Osteocyte (in vitro differentiated cells): ENCODE data around the gene DENND1A. TPM values are rescaled to one million over a fixed set of nuclear protein-coding genes. Genes with fewer than 3 reads are reported as not detected.

Experiments
- DNase-seq: peaks from one replicate; pipeline ENCODE4 v3.0.0; 2021; ENCODE audit warnings: mixed read lengths; ENCODE audit not compliant: unreplicated experiment; ENCODE audit errors: extremely low spot score
- H3K27ac Mint-ChIP-seq: one replicate; pipeline ENCODE4 v1.8.0; 2021; ENCODE audit warnings: mild to moderate bottlenecking, mixed read lengths; ENCODE audit not compliant: unreplicated experiment
- H3K27me3 Mint-ChIP-seq: one replicate; pipeline ENCODE4 v1.8.0; 2021; ENCODE audit warnings: mixed read lengths; ENCODE audit not compliant: unreplicated experiment
- H3K36me3 Mint-ChIP-seq: one replicate; pipeline ENCODE4 v1.8.0; 2021; ENCODE audit warnings: mixed read lengths; ENCODE audit not compliant: unreplicated experiment
- H3K4me1 Mint-ChIP-seq: one replicate; pipeline ENCODE4 v1.8.0; 2021; ENCODE audit warnings: mixed read lengths; ENCODE audit not compliant: unreplicated experiment
- H3K4me3 Mint-ChIP-seq: one replicate; pipeline ENCODE4 v1.8.0; 2021; ENCODE audit warnings: mild to moderate bottlenecking, moderate library complexity, mixed read lengths; ENCODE audit not compliant: unreplicated experiment
- H3K9me3 Mint-ChIP-seq: one replicate; pipeline ENCODE4 v1.8.0; 2021; ENCODE audit warnings: mixed read lengths; ENCODE audit not compliant: unreplicated experiment
- total RNA-seq: library from RNA; stranded (reverse); gene quantifications from 2 replicates; pipeline ENCODE4 v1.2.1, GENCODE V29; 2021
- TF ChIP-seq, protein P1 (sequence below): fragments of 200-600 bp; sonication (generic); IDR thresholded peaks from 2 replicates; pipeline ENCODE4 v1.5.0; 2021; ENCODE audit warnings: antibody characterized with exemption, mild to moderate bottlenecking, moderate library complexity

Gene DENND1A
- total RNA-seq, 1 donor from 2014 or later: 19.8 TPM

DNA sequence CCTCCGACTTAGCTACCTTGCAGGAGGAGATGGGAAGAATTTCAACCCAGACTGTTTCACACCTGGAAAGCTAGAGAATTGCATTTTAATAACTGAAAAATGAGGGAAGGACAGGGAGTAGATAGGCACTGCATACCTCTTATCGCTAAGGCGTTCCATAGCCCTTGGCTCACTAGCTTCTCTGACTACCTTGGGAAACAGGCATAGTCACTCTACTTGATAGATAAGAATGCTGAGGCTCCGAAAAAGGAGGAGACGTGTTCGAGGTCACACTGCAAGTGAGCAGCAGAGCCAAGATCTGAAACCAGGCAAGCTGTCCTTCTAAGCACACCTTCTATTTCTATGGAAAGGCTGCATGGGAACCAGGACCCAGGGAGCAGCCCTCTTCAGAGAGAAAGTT lies 405.1 kb downstream of the DENND1A start:
- Mint-ChIP-seq H3K27me3 (no peaks in the 10 kb centered on the region), H3K36me3 (peaks cover 6% of the 10 kb centered on the region), H3K27ac (no peak overlapping the region), H3K4me3 (no peak overlapping the region), H3K9me3 (peaks cover 7% of the 10 kb centered on the region), H3K4me1 (no peaks in the 10 kb centered on the region)
- no peak for DNase-seq
- TF ChIP-seq, protein P1, sequence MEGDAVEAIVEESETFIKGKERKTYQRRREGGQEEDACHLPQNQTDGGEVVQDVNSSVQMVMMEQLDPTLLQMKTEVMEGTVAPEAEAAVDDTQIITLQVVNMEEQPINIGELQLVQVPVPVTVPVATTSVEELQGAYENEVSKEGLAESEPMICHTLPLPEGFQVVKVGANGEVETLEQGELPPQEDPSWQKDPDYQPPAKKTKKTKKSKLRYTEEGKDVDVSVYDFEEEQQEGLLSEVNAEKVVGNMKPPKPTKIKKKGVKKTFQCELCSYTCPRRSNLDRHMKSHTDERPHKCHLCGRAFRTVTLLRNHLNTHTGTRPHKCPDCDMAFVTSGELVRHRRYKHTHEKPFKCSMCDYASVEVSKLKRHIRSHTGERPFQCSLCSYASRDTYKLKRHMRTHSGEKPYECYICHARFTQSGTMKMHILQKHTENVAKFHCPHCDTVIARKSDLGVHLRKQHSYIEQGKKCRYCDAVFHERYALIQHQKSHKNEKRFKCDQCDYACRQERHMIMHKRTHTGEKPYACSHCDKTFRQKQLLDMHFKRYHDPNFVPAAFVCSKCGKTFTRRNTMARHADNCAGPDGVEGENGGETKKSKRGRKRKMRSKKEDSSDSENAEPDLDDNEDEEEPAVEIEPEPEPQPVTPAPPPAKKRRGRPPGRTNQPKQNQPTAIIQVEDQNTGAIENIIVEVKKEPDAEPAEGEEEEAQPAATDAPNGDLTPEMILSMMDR: no peak

DNA sequence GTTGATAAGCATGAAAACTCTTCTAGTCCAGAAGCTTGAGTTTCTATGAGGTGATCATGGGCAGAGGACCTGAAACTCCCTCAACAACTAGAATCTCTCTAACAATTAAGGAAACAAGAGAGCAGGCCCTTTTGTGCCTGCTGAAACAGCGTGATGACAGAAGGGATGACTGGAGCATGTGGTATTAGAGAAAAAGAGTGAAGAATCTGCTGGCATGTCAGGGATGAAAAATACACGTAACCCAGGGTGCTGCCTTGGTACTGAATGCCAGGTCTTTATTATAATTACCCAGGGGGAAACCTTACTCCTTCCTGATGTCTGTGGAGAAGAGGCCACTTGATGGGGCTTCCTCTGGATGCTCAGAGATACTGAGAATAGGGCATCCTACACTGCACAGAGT lies 406.1 kb downstream of the DENND1A start:
- TF ChIP-seq, protein P1: no peak
- H3K4me1 Mint-ChIP-seq: no peaks in the 10 kb centered on the region
- DNase-seq: no peak
- H3K4me3 Mint-ChIP-seq: no peak overlapping the region
- no peak overlapping the region for H3K27ac Mint-ChIP-seq
- no peaks in the 10 kb centered on the region for H3K9me3 Mint-ChIP-seq
- no peaks in the 10 kb centered on the region for H3K27me3 Mint-ChIP-seq
- H3K36me3 Mint-ChIP-seq: no peaks in the 10 kb centered on the region

DNA sequence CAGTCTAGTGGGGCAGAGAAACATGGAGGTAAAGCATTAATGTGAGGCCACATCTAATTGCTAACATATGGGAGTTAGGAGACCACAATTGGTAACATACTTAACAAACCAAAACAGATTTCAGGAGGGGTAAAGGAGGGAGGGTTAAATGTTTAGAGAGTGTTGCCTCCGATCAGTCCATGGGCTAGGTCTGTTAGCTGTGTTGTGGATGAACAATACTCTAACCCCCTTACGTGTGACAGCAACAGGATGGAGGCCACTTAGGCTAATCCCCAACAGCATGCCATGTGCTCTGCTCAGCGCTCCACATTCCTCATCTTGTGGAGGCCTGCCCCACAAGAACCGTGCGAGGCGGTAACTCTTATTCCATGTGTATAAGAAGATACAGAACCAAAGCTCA lies 406.9 kb downstream of the DENND1A start:
- Mint-ChIP-seq H3K27ac (no peak overlapping the region), H3K27me3 (no peaks in the 10 kb centered on the region), H3K4me1 (no peaks in the 10 kb centered on the region), H3K9me3 (no peaks in the 10 kb centered on the region), H3K4me3 (no peak overlapping the region), H3K36me3 (no peaks in the 10 kb centered on the region)
- no peak for DNase-seq
- TF ChIP-seq, protein P1: no peak

DNA sequence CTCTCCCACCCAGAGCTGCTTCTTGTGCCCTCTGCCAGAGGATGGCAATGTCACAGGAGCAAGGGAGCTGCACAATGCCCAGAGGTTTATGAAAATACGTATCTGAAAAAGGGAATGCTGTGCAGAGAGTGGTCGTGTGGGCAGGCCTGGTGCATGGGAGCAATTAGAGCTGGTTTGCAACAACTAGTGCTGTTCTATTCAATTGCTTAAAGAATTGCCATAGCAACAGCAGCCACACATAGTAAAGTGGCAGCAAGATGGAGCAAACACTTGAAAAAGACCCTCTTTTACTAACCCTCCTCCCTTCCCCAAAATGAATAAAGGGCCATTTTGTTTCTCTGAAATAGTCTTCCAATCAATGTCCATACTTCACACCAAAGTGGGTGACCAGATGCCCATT lies 407.7 kb downstream of the DENND1A start:
- no peak for DNase-seq
- TF ChIP-seq, protein P1: no peak
- H3K4me1 Mint-ChIP-seq: no peaks in the 10 kb centered on the region
- H3K9me3 Mint-ChIP-seq: no peaks in the 10 kb centered on the region
- no peaks in the 10 kb centered on the region for H3K27me3 Mint-ChIP-seq
- no peaks in the 10 kb centered on the region for H3K36me3 Mint-ChIP-seq
- H3K4me3 Mint-ChIP-seq: no peak overlapping the region
- no peak overlapping the region for H3K27ac Mint-ChIP-seq

DNA sequence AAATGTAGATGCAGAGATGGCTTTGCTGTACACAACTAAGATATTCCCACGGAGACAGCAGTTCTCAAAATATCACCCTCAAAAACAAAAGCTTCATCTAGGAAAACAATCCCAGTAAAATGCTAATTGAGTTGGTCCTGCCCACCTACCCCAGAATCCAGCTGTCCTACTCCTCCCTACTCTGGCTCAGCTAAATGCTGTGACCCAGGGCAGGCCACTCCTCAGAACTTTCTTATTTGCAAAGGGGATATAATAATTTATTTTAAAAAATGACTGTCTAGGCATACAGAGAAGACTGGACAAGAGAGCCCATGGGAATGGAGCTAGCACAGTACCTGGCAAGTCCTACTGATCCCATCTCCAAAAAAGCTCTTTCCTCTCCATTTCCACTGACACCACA lies 411.6 kb downstream of the DENND1A start:
- TF ChIP-seq, protein P1: no peak
- Mint-ChIP-seq H3K9me3 (no peaks in the 10 kb centered on the region), H3K36me3 (no peaks in the 10 kb centered on the region), H3K27ac (no peak overlapping the region), H3K4me3 (no peak overlapping the region), H3K27me3 (no peaks in the 10 kb centered on the region), H3K4me1 (no peaks in the 10 kb centered on the region)
- DNase-seq: no peak
